Measurements from ENCODE around the gene CEP41.

DNA sequence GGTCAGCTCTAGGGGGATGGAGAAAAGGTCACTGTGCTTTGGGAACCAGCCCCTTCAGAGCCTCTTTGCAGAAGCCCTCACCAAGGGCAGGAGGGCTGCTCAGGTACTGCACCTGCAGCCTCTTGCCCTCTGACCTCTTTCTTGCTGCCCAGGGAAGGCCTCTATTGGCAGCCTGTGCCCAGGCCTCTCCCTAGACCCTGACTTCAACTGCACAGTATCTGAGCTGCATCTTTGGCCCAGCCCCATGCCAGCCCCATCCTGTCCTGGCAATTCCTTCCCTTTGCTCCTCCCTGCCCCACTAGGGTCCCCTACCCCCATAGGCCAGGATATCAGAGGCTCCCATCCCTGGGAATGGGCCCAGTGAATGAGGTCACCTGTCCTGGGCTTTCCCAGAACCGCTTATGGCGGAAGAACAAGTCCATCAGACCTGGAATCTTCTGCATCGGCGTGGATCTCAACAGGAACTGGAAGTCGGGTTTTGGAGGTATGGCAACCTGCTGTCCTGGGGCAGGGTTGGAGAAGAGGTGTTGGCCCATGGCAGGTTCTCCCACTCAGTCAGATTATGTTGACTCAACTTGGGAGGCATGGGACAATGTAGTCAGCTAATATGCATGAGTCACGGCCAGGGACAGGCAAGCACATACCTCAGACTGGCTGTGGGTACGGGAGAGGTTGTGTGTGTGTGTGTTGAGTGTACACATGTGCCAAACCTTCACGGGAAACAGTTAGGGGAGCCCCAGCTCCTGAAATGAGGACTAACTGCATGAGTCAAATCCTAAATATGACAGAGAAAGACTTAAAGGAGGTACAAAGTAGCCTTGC is 77.6 kb downstream of the CEP41 start:
- TF ChIP-seq, protein P1, sequence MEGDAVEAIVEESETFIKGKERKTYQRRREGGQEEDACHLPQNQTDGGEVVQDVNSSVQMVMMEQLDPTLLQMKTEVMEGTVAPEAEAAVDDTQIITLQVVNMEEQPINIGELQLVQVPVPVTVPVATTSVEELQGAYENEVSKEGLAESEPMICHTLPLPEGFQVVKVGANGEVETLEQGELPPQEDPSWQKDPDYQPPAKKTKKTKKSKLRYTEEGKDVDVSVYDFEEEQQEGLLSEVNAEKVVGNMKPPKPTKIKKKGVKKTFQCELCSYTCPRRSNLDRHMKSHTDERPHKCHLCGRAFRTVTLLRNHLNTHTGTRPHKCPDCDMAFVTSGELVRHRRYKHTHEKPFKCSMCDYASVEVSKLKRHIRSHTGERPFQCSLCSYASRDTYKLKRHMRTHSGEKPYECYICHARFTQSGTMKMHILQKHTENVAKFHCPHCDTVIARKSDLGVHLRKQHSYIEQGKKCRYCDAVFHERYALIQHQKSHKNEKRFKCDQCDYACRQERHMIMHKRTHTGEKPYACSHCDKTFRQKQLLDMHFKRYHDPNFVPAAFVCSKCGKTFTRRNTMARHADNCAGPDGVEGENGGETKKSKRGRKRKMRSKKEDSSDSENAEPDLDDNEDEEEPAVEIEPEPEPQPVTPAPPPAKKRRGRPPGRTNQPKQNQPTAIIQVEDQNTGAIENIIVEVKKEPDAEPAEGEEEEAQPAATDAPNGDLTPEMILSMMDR (IDR thresholded peaks at IDR 0.05), result no peak
- no peak for TF ChIP-seq POLR2A (IDR thresholded peaks at IDR 0.05)
